OCI-M1 (cell line): Measurements from ENCODE around the gene SRP19.
"Not testable (repeated sequence)": the region's sequence is repeated elsewhere in the genome, so short reads cannot be mapped to it uniquely, and the experiment has no call there.

Experiments used
- DNase-seq: peaks from one replicate; lab custom pipeline; 2025; lab: John Stamatoyannopoulos, UW

The SRP19 gene

GRCh38 chr5:112870966-112871365, 9.9 kb downstream of the SRP19 start:
- no peak for DNase-seq

GRCh38 chr5:112876362-112876761, 15.3 kb downstream of the SRP19 start:
- no peak for DNase-seq

- no peak for DNase-seq
These were observed 17.0 kb downstream of the SRP19 start for GRCh38 chr5:112878101-112878500.

- peak; percentile 75 for DNase-seq
These were observed 17.7 kb downstream of the SRP19 start for GRCh38 chr5:112878760-112879159.

GRCh38 chr5:112880219-112880964, 19.3 kb downstream of the SRP19 start:
- no peak for DNase-seq

- peak; percentile 87 for DNase-seq
These were observed 22.1 kb downstream of the SRP19 start for GRCh38 chr5:112883192-112883591.

GRCh38 chr5:112885001-112885400, 23.9 kb downstream of the SRP19 start:
- DNase-seq = no peak

- DNase-seq = no peak
These were observed 25.9 kb downstream of the SRP19 start for GRCh38 chr5:112886975-112887374.

- not testable (repeated sequence) for DNase-seq
These were observed 31.0 kb downstream of the SRP19 start for GRCh38 chr5:112892066-112892465.

GRCh38 chr5:112892776-112893175, 31.7 kb downstream of the SRP19 start:
- DNase-seq = no peak

GRCh38 chr5:112895682-112896081, 34.6 kb downstream of the SRP19 start:
- no peak for DNase-seq

- no peak for DNase-seq
These were observed 41.5 kb downstream of the SRP19 start for GRCh38 chr5:112902561-112902960.

GRCh38 chr5:112904996-112905395, 43.9 kb downstream of the SRP19 start:
- not testable (repeated sequence) for DNase-seq

- DNase-seq = no peak
These were observed 45.5 kb downstream of the SRP19 start for GRCh38 chr5:112906637-112907036.

- DNase-seq = no peak
These were observed 46.1 kb downstream of the SRP19 start for GRCh38 chr5:112907166-112907631.

GRCh38 chr5:112908854-112909253, 47.8 kb downstream of the SRP19 start:
- no peak for DNase-seq

- DNase-seq = no peak
These were observed 49.4 kb downstream of the SRP19 start for GRCh38 chr5:112910529-112910928.

GRCh38 chr5:112914584-112914983, 53.5 kb downstream of the SRP19 start:
- DNase-seq = peak; percentile 31

- peak; percentile 8 for DNase-seq
These were observed 54.7 kb downstream of the SRP19 start for GRCh38 chr5:112915831-112916230.

GRCh38 chr5:112917453-112917995, 56.4 kb downstream of the SRP19 start:
- DNase-seq = peak; percentile 61

- no peak for DNase-seq
These were observed 57.0 kb downstream of the SRP19 start for GRCh38 chr5:112918136-112918535.

- DNase-seq = no peak
These were observed 57.6 kb downstream of the SRP19 start for GRCh38 chr5:112918679-112919078.
